HG03045 (cell line): ENCODE data around the gene DGCR2.
"Not testable (repeated sequence)": the region's sequence is repeated elsewhere in the genome, so short reads cannot be mapped to it uniquely, and the experiment has no call there.

Source experiments
- ATAC-seq: cut with Tn5 transposase; IDR thresholded peaks from one replicate; pipeline ENCODE4 v1.9.1; 2021; ENCODE audit warnings: mild to moderate bottlenecking, moderate library complexity; ENCODE audit not compliant: unreplicated experiment

The DGCR2 gene

GRCh38 chr22:19063581-19064353 lies 58.4 kb downstream of the DGCR2 start:
- no peak for ATAC-seq

- no peak for ATAC-seq
Measured at GRCh38 chr22:19062943-19063308, 59.3 kb downstream of the DGCR2 start.

- no peak for ATAC-seq
Measured at GRCh38 chr22:19062139-19062942, 59.9 kb downstream of the DGCR2 start.

- ATAC-seq = no peak
Measured at GRCh38 chr22:19061471-19062138, 60.6 kb downstream of the DGCR2 start.

- ATAC-seq = no peak
Measured at GRCh38 chr22:19060356-19061009, 61.7 kb downstream of the DGCR2 start.

- no peak for ATAC-seq
Measured at GRCh38 chr22:19059481-19060278, 62.5 kb downstream of the DGCR2 start.

- ATAC-seq = no peak
Measured at GRCh38 chr22:19058713-19059451, 63.3 kb downstream of the DGCR2 start.

GRCh38 chr22:19057999-19058491 lies 64.2 kb downstream of the DGCR2 start:
- no peak for ATAC-seq

GRCh38 chr22:19057539-19057938 lies 64.7 kb downstream of the DGCR2 start:
- no peak for ATAC-seq

GRCh38 chr22:19056951-19057401 lies 65.2 kb downstream of the DGCR2 start:
- ATAC-seq = no peak

- no peak for ATAC-seq
Measured at GRCh38 chr22:19055801-19056200, 66.4 kb downstream of the DGCR2 start.

GRCh38 chr22:19052941-19053541 lies 69.2 kb downstream of the DGCR2 start:
- no peak for ATAC-seq

- no peak for ATAC-seq
Measured at GRCh38 chr22:19051381-19052072, 70.7 kb downstream of the DGCR2 start.

GRCh38 chr22:19050847-19051246 lies 71.4 kb downstream of the DGCR2 start:
- ATAC-seq = not testable (repeated sequence)

GRCh38 chr22:19050117-19050516 lies 72.1 kb downstream of the DGCR2 start:
- ATAC-seq = no peak

GRCh38 chr22:19048531-19048930 lies 73.7 kb downstream of the DGCR2 start:
- ATAC-seq = no peak

GRCh38 chr22:19047993-19048392 lies 74.2 kb downstream of the DGCR2 start:
- no peak for ATAC-seq
